GM20000 (cell line): ENCODE data around the gene CAGE1.

Source experiments
- DNase-seq: peaks from one replicate; pipeline ENCODE4 v3.0.0; 2012; ENCODE audit warnings: low spot score
- TF ChIP-seq, protein P1 (sequence below): IDR thresholded peaks from 2 replicates; pipeline ENCODE4 v1.5.1; 2012; ENCODE audit warnings: mild to moderate bottlenecking, control low read depth; ENCODE audit errors: extremely low read depth, missing control alignments

CAGE1 gene

DNA sequence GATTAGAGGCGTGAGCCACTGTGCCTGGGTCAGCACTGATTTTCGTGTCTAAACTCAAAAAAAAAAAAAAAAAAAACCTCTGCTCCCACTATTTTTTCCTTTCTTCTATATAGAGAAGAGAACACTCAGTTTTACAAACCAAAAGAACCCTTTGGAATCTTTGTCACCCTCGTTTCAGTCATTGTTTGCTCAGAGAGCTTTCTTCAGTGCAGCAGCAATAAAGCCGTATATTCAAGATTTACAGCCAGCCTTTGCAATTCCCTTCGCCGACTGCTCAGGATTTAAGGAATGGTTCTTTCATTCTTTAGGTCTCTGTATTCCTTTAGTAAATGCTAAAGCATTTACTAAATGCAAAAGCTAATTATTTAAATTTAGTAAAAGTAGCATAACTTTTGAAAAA, 20.2 kb upstream of the CAGE1 start:
- DNase-seq, result no peak
- TF ChIP-seq, protein P1, sequence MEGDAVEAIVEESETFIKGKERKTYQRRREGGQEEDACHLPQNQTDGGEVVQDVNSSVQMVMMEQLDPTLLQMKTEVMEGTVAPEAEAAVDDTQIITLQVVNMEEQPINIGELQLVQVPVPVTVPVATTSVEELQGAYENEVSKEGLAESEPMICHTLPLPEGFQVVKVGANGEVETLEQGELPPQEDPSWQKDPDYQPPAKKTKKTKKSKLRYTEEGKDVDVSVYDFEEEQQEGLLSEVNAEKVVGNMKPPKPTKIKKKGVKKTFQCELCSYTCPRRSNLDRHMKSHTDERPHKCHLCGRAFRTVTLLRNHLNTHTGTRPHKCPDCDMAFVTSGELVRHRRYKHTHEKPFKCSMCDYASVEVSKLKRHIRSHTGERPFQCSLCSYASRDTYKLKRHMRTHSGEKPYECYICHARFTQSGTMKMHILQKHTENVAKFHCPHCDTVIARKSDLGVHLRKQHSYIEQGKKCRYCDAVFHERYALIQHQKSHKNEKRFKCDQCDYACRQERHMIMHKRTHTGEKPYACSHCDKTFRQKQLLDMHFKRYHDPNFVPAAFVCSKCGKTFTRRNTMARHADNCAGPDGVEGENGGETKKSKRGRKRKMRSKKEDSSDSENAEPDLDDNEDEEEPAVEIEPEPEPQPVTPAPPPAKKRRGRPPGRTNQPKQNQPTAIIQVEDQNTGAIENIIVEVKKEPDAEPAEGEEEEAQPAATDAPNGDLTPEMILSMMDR, result no peak

DNA sequence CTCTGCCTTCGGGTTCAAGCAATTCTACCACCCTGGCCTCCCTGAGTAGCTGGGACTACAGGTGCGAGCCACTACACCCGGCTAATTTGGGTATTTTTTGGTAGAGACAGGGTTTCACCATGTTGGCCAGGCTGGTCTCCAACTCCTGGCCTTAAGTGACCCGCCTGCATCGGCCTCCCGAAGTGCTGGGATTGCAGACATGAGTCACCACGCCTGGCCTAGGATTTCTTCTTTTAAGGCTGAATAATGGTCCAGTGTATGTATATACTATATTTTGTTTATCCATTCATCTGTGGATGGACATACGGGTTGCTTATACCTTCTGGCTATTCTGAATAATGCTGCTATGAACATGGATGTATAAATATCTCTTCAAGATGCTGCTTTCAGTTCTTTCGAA, 17.2 kb upstream of the CAGE1 start:
- TF ChIP-seq, protein P1, result no peak
- no peak for DNase-seq

DNA sequence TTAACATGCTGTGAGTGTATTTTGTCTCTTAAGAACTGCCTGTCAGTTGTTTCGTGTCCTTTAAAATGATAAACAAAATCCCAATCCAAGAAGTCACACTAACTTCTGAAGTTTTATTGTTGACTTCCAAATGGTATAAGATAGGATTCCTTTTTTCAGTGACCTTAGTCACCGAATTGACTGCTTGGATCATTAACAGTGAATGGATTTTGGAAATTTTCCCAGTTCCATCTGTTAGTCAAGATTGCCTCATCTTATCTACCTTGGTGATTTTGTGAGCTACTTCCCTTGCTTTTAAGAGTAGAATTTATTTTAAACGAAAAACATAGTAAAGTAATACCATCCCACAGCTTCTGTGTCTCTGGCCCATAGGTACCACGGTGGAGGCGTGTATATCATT, 15.0 kb upstream of the CAGE1 start:
- TF ChIP-seq, protein P1, result no peak
- no peak for DNase-seq

DNA sequence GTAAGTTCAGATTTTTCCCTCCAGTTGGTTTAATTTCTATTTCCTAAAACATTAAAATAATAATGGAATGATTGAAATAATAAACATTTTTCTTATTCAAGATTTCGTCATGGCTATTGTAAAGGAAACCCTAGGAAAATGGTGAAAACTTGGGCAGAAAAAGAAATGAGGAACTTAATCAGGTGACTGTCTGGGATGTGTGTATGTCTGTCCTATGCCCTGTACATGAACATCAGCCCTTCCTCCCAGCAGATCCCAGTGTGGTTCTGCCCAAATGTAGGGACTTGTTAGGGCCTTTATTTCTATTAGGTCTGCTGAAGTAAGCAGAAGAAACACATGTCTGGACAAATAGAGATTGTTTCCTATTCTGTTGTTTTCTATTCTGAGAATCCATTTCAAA, 13.2 kb upstream of the CAGE1 start:
- no peak for DNase-seq
- TF ChIP-seq, protein P1, result no peak

DNA sequence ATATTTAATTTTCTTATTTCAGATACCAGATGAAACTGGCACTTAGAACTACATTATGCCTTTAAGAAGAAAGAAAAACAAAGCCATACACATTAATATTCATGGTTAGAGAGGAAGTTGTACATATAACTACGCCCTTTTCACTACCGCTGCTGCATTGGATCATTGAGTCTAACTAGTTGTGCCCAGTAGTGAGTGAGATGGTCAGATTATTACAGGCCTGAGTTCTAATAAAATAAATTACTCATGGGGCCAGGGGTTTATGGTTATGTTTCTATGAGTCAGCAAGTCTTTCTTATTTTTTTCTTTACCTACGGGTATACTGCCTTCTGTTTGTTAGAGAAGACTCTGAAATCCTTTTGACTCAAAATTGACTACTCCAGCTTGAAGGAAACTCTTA, 11.5 kb upstream of the CAGE1 start:
- TF ChIP-seq, protein P1, result no peak

DNA sequence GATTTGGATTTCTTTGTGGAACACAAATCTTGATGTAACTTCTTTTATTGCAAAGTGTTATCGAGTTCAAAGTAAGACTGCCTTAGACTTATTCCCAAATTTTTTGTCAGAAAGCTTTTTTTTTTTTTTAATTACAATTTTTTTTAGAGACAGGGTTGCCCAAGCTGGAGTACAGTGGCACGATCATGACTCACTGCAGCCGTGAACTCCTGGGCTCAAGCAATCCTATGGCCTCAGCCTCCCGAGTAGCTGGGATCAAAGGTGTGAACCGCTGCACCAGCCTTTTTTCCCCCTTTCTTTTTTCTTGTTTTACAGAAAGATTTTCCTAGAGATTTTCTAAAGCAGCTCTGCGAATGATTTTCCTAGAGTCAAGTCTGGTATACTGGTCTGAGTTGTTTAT, 2.9 kb upstream of the CAGE1 start:
- TF ChIP-seq, protein P1, result no peak
- no peak for DNase-seq

More for the DNA sequence above, 11.5 kb upstream of the CAGE1 start:
- no peak for DNase-seq

DNA sequence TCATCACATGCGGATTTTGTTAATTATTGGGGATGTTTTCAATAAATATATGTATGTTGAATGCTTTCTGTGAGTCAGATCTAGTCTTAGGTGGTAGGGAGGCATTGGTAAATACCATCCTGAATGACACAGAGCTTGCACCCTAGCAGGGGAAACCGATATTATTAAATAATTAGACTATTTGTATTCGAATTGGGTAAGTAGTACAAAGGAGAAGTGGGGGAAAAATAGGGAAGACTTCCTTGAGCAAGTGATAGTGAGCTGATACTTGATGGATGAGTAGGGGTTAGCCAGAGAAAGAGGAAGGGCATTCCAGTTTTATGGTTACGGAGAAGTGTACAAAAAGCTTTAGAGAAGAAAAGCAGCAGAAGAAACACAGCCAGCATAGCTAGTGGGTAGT, 1.6 kb upstream of the CAGE1 start:
- TF ChIP-seq, protein P1, result no peak
- no peak for DNase-seq
